ENCODE data around the gene RPE. TPM values are rescaled to one million over a fixed set of nuclear protein-coding genes. Genes with fewer than 3 reads are reported as not detected.

RPE gene
- total RNA-seq, 1 experiment from 2014 or later = 94.9 TPM

DNA sequence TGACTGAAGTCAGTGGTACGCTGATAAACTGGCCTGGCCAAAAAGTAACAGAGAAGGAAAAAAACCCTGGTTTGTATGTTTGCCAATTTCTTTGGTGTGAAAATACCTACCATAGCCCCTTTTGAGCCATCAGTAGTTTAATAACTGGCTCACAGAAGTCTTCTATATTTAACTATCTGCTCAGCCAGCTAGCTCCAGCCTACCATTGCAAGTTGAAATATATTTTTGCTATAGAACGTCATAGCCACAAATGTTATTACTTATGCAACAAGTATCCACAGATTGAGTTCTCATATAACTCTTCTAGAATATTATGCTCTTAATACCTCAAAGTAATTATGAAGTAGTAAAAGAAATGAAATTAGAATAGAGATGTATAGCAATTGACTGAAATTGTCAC is 25.2 kb downstream of the RPE start:
- Mint-ChIP-seq H3K4me1 (ENCODE audit: low read depth, unreplicated experiment) (no peaks in the 10 kb centered on the region), H3K36me3 (ENCODE audit: insufficient read depth, unreplicated experiment) (peaks cover 37% of the 10 kb centered on the region), H3K27ac (ENCODE audit: unreplicated experiment) (no peak overlapping the region), H3K9me3 (ENCODE audit: low read depth, unreplicated experiment) (no peaks in the 10 kb centered on the region), H3K27me3 (ENCODE audit: unreplicated experiment) (no peaks in the 10 kb centered on the region), H3K4me3 (ENCODE audit: low read depth, unreplicated experiment) (no peak overlapping the region)
- no peak for DNase-seq
- CTCF ChIA-PET = no interaction called here
- TF ChIP-seq, protein P1, sequence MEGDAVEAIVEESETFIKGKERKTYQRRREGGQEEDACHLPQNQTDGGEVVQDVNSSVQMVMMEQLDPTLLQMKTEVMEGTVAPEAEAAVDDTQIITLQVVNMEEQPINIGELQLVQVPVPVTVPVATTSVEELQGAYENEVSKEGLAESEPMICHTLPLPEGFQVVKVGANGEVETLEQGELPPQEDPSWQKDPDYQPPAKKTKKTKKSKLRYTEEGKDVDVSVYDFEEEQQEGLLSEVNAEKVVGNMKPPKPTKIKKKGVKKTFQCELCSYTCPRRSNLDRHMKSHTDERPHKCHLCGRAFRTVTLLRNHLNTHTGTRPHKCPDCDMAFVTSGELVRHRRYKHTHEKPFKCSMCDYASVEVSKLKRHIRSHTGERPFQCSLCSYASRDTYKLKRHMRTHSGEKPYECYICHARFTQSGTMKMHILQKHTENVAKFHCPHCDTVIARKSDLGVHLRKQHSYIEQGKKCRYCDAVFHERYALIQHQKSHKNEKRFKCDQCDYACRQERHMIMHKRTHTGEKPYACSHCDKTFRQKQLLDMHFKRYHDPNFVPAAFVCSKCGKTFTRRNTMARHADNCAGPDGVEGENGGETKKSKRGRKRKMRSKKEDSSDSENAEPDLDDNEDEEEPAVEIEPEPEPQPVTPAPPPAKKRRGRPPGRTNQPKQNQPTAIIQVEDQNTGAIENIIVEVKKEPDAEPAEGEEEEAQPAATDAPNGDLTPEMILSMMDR (IDR thresholded peaks at IDR 0.05; ENCODE audit: unreplicated experiment) = no peak
- BruUV-seq (replicated peaks) = no TSS peak
- intact Hi-C loops (cut with micrococcal nuclease; ENCODE audit: unreplicated experiment) = no loop called here

DNA sequence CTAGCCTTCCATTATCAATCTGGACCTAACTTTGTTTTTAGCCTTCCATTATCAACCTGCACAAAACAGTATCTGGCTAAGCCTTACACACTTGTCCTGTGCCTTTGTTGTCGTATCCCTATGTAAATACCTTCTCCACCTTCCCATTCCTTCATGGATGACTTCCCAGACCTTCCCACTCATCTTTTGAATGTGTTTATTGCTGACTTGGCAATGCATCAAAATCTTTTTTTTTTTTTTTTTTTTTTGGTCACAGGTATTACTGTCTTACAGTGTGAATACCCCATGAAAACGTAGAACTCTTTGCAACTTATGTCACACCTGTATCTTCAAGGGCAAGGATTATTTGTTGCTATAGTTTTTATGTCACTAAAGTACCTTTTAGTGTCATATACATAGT is 25.7 kb downstream of the RPE start:
- intact Hi-C loops (cut with micrococcal nuclease; ENCODE audit: unreplicated experiment) = no loop called here
- CTCF ChIA-PET = no interaction called here
- no peak overlapping the region for H3K27ac Mint-ChIP-seq (ENCODE audit: unreplicated experiment)
- TF ChIP-seq, protein P1 (IDR thresholded peaks at IDR 0.05; ENCODE audit: unreplicated experiment) = no peak
- DNase-seq = no peak
- no peak overlapping the region for H3K4me3 Mint-ChIP-seq (ENCODE audit: low read depth, unreplicated experiment)
- H3K27me3 Mint-ChIP-seq (ENCODE audit: unreplicated experiment) = no peaks in the 10 kb centered on the region
- no peaks in the 10 kb centered on the region for H3K9me3 Mint-ChIP-seq (ENCODE audit: low read depth, unreplicated experiment)
- H3K4me1 Mint-ChIP-seq (ENCODE audit: low read depth, unreplicated experiment) = no peaks in the 10 kb centered on the region
- peaks cover 33% of the 10 kb centered on the region for H3K36me3 Mint-ChIP-seq (ENCODE audit: insufficient read depth, unreplicated experiment)
- BruUV-seq (replicated peaks) = no TSS peak

DNA sequence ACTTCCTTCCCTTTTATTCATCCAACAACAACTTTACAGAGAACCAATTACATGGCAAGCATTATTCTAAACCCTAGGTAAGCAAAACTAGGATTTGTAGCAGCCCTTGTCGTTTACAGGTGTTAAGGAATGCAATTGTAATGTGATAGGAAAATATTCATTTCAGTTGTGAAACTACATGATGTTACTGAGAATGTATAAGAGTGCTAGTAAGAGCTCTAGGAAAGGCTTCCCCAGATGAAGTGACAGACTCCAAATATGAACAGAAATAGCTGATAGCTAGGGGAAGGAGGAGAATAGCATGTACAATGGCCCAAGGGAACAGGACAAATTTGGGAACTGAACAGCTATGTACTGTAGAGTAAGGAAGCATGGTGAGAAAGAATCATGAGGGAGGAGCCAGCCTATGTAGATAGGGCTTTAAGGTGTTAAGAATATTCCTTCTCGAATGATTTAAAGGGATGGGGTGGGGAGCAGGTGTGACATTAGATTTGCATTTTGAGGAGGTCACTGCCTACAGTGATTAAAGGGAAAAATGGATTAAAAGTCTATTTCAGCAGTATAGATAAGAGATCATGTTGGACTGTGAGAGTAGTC is 31.7 kb downstream of the RPE start:
- Mint-ChIP-seq H3K27me3 (ENCODE audit: unreplicated experiment) (no peaks in the 10 kb centered on the region), H3K4me3 (ENCODE audit: low read depth, unreplicated experiment) (no peak overlapping the region), H3K36me3 (ENCODE audit: insufficient read depth, unreplicated experiment) (peaks cover 12% of the 10 kb centered on the region), H3K27ac (ENCODE audit: unreplicated experiment) (peak overlapping the region; percentile 12), H3K9me3 (ENCODE audit: low read depth, unreplicated experiment) (no peaks in the 10 kb centered on the region), H3K4me1 (ENCODE audit: low read depth, unreplicated experiment) (no peaks in the 10 kb centered on the region)
- no peak for DNase-seq
- CTCF ChIA-PET = no interaction called here
- TF ChIP-seq, protein P1 (IDR thresholded peaks at IDR 0.05; ENCODE audit: unreplicated experiment) = no peak
- intact Hi-C loops (cut with micrococcal nuclease; ENCODE audit: unreplicated experiment) = no loop called here
- no TSS peak for BruUV-seq (replicated peaks)

DNA sequence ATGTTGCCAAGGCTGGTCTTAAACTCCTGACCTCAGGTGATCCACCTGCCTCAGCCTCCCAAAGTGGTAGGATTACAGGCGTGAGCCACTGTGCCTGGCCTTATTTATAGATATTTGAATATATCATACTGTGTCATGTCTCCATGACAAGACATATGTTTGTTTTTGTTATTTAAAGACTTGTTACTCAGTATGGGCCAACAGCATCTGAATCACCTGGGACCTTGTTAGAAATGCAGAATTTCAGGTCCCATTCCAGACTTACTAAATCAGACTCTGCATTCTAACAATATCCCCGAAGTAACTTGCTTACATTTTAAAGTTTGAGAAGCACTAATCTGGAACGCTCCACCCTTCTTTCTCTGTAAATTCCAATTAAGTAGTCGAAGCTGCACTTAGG is 33.2 kb downstream of the RPE start:
- intact Hi-C loops (cut with micrococcal nuclease; ENCODE audit: unreplicated experiment) = no loop called here

More for the DNA sequence above, 33.2 kb downstream of the RPE start:
- Mint-ChIP-seq H3K9me3 (ENCODE audit: low read depth, unreplicated experiment) (no peaks in the 10 kb centered on the region), H3K4me1 (ENCODE audit: low read depth, unreplicated experiment) (no peaks in the 10 kb centered on the region), H3K4me3 (ENCODE audit: low read depth, unreplicated experiment) (no peak overlapping the region), H3K27me3 (ENCODE audit: unreplicated experiment) (no peaks in the 10 kb centered on the region), H3K36me3 (ENCODE audit: insufficient read depth, unreplicated experiment) (peaks cover 9% of the 10 kb centered on the region), H3K27ac (ENCODE audit: unreplicated experiment) (no peak overlapping the region)
- DNase-seq = no peak
- no TSS peak for BruUV-seq (replicated peaks)
- TF ChIP-seq, protein P1 (IDR thresholded peaks at IDR 0.05; ENCODE audit: unreplicated experiment) = no peak
- CTCF ChIA-PET = no interaction called here

Data from Calu3 (cell line).